Stimulated activated CD8-positive, alpha-beta memory T cell treated with anti-CD3 and anti-CD28 coated beads, Interleukin-7, amount 100 ng/mL, for 1 hour (primary cell): ENCODE results near the gene DOCK4.

Experiments used
- DNase-seq, 2 donors: peaks; one replicate each; pipeline ENCODE4 v3.0.0-alpha.2; 2020; ENCODE audit warnings: low read depth in 2 of 2

DOCK4 gene

GRCh38 chr7:112113913-112114575 is 92.2 kb downstream of the DOCK4 start:
- DNase-seq, result no peak

- no peak for DNase-seq
Observed at GRCh38 chr7:112112822-112113255, 93.4 kb downstream of the DOCK4 start.

- DNase-seq, result no peak
Observed at GRCh38 chr7:112110651-112111050, 95.5 kb downstream of the DOCK4 start.

DNA sequence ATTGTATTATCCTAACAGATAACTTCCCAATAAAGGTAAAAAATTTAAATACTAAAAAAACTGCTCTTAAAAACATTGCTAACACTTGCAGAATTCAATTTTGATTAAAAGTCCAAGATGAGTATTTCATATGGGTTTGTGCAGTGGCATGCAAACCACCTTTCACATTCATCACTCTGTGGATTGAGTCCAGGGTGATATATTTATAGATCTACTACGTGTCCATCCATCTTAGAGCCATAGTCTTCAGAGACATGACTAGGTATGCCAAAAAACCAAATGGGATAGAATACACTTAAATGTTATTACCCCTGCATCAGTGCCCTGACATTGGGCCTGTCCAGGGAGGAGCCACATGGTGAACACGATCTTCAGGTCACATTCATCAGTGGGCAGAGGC is 96.0 kb downstream of the DOCK4 start:
- no peak for DNase-seq

DNA sequence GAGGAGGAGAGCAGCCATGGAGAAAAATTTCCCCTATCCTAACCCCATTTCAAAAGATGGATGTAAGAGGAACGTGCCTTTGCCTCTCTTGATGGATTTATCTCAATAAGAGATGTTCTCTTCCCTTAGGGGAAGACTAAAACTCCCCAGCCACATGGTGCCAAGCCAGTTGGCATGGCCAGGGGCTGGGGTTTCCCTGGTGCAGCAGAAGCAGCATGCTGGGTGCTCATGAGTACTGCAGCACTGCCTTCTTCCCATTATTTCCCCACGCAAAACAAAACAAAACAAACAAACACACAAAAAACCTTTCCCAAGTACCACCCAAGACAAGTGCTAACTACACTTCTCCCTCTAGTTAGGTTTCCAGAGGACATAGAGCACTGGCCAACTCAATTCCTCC is 97.2 kb downstream of the DOCK4 start:
- DNase-seq, result no peak

DNA sequence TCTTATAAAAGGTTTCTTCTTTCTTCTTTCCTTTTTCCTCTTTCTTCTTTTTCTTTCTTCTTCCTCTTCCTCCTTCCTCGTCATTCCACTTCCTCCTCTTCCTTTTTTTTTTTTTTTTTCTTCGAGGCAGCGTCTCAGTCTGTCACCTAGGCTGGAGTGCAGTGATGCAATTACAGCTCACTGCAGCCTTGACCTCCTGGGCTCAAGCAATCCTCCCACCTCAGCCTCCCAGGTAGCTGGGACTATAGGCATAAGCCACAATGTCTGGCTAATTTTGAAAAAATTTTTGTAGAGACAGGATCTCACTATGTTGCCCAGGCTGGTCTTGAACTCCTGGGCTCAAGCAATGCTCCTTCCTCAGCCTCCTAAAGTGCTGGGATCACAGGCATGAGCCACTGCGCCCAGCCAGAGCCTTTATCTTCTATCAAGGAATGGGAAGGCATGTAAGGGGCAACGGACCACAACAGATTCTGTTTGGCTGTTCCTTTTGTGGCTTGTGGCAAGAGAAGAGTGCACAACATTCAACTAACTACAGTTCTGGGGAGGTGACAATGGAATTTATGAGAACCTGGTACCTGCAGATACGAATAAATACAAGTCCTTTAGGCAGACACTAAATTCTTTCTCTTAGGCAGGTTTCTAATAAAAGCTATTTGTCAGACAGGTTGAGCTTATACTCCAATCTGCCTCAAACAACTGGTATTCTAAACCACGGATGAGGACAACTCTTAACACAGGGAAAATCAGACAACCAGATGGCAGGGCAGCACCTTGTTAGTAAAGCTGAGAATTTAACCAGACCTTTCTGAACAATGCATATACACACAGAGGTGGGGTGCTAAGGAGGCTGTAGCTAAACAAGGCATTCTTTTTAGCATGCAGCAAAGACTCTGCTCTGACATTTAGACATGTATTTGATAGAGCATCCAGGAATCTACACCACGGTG is 100.3 kb downstream of the DOCK4 start:
- no peak for DNase-seq

DNA sequence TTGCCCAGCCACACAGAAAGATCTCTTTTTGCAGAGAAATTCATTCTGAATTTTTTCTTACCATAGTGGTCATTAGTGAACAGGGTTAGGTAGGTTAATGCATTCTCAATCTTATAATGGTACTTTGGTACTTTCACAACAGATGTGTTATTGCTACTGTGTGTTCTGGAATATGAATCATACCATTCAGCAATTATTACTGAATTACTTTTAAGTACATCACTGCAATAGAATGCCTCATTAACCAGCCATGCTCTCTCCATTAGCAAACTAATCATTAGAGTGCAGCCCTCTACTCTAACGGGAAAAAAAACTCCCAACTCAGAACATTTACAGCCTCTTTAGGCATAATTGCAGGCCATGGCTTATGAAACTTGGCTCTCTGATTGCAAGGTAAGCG is 102.1 kb downstream of the DOCK4 start:
- no peak for DNase-seq

DNA sequence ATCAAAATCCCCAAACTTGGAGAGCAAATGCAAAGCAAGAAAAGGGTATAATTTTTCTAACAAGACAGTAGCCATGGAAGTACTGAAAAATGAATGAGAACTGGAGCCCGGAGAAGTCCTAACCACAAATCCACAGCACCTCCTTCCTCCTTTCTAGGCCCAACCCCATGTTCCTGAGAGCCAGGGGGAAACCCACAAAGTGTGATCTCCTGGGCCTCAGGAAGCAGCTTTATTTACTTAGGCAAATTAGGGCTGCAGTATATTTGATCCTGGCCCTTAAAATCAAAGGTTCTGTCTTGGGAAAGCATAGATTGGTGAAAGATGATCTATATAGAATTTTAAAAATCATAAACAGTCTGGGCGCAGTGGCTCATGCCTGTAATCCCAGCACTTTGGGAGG is 103.0 kb downstream of the DOCK4 start:
- no peak for DNase-seq

GRCh38 chr7:112101201-112101846 is 104.9 kb downstream of the DOCK4 start:
- no peak for DNase-seq

- no peak for DNase-seq
Observed at GRCh38 chr7:112097524-112097923, 108.7 kb downstream of the DOCK4 start.

- no peak for DNase-seq
Observed at GRCh38 chr7:112093409-112093808, 112.8 kb downstream of the DOCK4 start.

- DNase-seq, result no peak
Observed at GRCh38 chr7:112092709-112093395, 113.3 kb downstream of the DOCK4 start.

GRCh38 chr7:112092306-112092705 is 113.9 kb downstream of the DOCK4 start:
- DNase-seq, result no peak

DNA sequence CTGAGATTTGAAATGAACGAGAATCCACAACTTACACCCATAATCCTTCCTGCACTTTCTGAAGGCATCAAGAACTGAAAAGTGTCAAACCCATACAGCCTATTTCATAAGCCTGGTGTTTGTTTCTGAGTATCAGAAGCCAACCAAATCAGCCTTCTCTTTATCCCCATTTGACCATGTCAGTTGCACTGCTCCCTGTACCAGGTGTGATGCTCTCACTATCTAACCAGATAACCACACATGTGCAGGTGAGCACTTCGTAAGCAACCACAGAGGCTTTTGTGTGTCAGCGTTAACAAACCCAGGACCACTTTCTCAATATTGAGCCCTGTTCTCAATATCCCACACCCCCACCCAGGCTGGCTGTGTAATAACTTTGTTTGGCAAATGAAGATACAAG is 114.4 kb downstream of the DOCK4 start:
- no peak for DNase-seq

DNA sequence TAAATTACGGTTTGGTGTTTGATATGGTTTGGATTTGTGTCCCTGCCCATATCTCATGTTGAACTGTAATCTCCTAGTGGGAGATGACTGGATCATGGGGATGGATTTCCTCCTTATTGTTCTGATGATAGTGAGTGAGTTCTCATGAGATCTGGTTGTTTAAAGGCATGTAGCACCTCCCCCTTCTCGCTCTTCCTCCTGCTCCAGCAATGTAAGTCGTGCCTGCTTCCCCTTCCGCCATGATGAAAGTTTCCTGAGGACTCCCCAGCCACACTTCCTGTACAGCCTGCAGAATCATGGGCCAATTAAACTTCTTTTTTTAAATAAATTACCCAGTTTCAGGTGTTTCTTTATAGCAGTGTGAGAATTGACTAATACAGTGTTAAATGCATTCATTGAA is 116.6 kb downstream of the DOCK4 start:
- no peak for DNase-seq

- no peak for DNase-seq
Observed at GRCh38 chr7:112088484-112089016, 117.6 kb downstream of the DOCK4 start.

GRCh38 chr7:112086496-112087254 is 119.5 kb downstream of the DOCK4 start:
- DNase-seq, result no peak

DNA sequence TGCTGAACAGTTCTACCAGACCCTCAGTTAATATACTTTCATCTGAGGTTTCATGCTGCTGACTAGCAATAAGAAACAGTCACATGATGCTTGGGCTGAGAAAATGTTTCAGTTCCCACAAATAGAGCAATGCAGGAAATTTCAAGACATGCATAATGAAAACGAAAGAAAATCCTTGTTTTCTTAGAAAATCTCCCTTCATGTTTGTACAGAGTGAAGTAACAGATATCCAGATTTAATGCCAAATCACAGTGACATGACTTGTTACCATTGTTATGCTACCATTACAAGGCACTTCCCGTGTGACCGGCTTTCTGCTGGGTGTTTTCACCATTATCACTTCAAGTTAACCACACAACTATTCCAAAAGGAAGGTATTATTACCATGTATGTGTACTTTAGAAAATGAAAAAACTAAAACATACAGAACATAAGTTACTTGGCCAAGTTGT is 121.7 kb downstream of the DOCK4 start:
- DNase-seq, result no peak

DNA sequence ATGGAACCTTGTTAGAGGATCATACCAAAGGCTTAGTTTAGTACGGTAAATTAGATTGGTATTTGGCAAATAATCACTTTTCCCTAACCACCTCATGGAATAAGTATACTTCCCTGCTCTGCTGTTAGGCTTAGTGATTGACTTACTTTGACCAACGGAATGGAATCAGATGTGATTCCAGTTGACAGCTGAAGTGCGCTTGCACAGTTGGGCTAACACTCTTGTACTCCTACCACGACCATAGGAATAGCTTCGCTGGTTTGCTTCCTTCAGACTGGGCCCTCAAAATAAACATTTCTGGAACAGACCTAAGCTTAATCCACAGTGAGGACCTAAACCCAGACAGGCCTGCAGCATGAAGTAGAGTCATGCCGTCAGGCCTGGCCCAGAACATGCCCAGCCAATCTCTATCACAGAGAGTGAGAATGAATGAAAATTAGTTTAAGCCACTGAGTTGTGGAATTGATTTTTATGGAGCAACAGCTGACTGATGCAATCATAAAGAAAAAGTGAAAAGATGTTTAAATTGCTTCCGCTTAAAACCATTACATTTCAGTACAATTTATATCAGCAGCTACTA is 122.3 kb downstream of the DOCK4 start:
- DNase-seq, result no peak

DNA sequence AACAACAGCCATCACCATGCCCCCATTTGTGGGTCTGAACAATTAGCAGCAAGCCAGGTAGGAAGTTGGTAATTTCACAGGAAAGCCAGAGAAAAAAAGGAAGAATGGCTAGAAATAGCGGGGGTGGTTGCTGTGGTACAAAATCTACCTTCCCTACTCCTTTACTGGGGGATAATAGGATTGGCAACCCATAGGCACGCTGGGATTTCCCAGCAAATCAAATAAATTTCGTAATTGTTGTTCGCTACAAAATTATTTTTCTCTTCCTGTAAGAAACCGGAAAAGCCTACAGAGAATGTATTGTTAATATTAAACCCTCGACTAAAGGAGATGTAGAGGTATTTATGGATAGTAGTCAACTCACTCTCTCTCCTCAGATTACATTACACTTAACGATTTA is 123.9 kb downstream of the DOCK4 start:
- no peak for DNase-seq

DNA sequence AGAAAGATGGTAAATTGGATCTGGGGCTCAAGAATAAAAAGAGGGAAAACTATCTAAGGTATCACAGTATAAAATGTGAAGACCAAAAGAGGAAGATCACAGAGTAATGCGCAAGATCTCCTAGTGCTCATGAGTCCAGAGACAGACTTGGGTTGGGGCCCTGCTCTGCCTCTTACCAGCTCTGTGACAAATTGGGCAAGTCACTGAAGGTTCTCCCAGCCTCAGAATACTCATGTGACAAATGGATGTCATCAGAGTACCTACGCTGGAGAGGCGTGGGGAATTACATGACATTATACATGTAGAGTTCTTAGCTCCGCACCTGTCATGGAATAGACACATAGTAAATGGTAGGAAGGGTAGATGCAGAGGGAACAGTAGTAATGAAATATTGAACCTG is 124.4 kb downstream of the DOCK4 start:
- DNase-seq, result no peak
